RWPE2 (cell line): Measurements from ENCODE around the gene MRPS15.

ENCODE experiments used
- ATAC-seq: fragments of 200-7000 bp; cut with Tn5 transposase; 3 replicates; pipeline ENCODE4 v1.9.1; 2021; ENCODE audit warnings: low read depth
- DNase-seq: peaks from one replicate; pipeline ENCODE4 v3.0.0-alpha.2; 2020; ENCODE audit warnings: low spot score
- H3K27ac ChIP-seq: fragments of 450-650 bp; 2 replicates; pipeline ENCODE4 v1.5.1; 2017; ENCODE audit warnings: mild to moderate bottlenecking; ENCODE audit not compliant: poor library complexity, severe bottlenecking
- H3K27me3 ChIP-seq: fragments of 250-450 bp; sonication (Bioruptor Pico); 2 replicates; pipeline ENCODE4 v1.5.1; 2021; ENCODE audit warnings: mild to moderate bottlenecking, moderate library complexity; ENCODE audit not compliant: insufficient read depth, poor library complexity, severe bottlenecking
- H3K36me3 ChIP-seq: fragments of 250-450 bp; sonication (Bioruptor Pico); 2 replicates; pipeline ENCODE4 v1.5.1; 2020; ENCODE audit warnings: low read depth, mild to moderate bottlenecking, moderate library complexity
- H3K4me1 ChIP-seq: fragments of 250-450 bp; sonication (Bioruptor Pico); 2 replicates; pipeline ENCODE4 v1.5.1; 2021; ENCODE audit warnings: mild to moderate bottlenecking, moderate library complexity; ENCODE audit not compliant: insufficient read depth, poor library complexity, severe bottlenecking
- H3K4me3 ChIP-seq: fragments of 250-450 bp; sonication (Bioruptor Pico); 2 replicates; pipeline ENCODE4 v1.5.1; 2021; ENCODE audit warnings: mild to moderate bottlenecking, moderate library complexity; ENCODE audit not compliant: severe bottlenecking
- H3K9me3 ChIP-seq: fragments of 250-450 bp; sonication (Bioruptor Pico); 2 replicates; pipeline ENCODE4 v1.5.1; 2021; ENCODE audit warnings: mild to moderate bottlenecking, moderate library complexity; ENCODE audit not compliant: severe bottlenecking
- TF ChIP-seq, protein P1 (sequence below): fragments of 450-650 bp; IDR thresholded peaks from one replicate; pipeline ENCODE4 v1.5.1; 2017; ENCODE audit warnings: mild to moderate bottlenecking, moderate library complexity; ENCODE audit not compliant: poor library complexity, severe bottlenecking

The MRPS15 gene

DNA sequence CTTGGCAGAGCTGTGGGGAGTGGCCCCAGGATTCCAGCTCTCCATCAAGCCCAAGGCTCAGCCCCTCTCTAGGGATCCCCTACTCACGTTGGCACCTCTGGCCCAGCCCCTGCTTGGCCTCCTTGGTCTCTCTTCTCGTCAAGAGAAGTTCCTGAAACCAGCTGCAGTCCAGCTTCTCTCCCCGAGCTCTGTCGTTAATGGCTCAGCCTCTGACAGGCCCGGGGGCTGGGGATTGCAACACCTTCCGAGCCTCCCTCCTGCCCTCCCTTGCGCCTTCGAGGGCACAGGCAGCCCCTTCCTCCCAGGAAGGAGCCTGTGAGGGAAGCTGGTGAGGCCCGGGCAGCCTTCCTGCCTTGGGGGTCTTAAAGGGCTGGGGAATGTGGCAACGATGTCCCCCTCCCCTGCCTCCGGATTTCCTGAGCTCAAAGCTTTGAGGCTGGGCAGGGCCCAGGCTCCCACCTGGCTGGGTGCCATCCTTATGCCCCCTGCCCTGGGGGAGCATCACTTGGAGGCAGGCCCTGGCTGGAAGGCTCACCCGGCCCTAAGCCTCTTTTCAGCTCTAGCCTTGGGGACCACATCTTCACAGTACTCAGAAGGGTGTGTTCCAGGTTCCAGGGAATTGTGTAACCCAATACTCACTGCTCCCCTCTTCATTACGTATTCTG lies 18.7 kb upstream of the MRPS15 start, which contains the start of gene CSF3R:
Gene CSF3R (minus strand): TSS at position 190 of the 665 bp plus-strand sequence. CDS start 3,417 bp downstream, outside the sequence.
- Histone ChIP-seq H3K36me3 (no peaks in the 10 kb centered on the region), H3K9me3 (no peaks in the 10 kb centered on the region), H3K4me1 (peaks cover 4% of the 10 kb centered on the region), H3K4me3 (no peak within 1 kb of the TSS), H3K27ac (no peak within 1 kb of the TSS), H3K27me3 (no peaks in the 10 kb centered on the region)
- TF ChIP-seq, protein P1, sequence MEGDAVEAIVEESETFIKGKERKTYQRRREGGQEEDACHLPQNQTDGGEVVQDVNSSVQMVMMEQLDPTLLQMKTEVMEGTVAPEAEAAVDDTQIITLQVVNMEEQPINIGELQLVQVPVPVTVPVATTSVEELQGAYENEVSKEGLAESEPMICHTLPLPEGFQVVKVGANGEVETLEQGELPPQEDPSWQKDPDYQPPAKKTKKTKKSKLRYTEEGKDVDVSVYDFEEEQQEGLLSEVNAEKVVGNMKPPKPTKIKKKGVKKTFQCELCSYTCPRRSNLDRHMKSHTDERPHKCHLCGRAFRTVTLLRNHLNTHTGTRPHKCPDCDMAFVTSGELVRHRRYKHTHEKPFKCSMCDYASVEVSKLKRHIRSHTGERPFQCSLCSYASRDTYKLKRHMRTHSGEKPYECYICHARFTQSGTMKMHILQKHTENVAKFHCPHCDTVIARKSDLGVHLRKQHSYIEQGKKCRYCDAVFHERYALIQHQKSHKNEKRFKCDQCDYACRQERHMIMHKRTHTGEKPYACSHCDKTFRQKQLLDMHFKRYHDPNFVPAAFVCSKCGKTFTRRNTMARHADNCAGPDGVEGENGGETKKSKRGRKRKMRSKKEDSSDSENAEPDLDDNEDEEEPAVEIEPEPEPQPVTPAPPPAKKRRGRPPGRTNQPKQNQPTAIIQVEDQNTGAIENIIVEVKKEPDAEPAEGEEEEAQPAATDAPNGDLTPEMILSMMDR, result no peak
- ATAC-seq (no peak), DNase-seq (no peak)

DNA sequence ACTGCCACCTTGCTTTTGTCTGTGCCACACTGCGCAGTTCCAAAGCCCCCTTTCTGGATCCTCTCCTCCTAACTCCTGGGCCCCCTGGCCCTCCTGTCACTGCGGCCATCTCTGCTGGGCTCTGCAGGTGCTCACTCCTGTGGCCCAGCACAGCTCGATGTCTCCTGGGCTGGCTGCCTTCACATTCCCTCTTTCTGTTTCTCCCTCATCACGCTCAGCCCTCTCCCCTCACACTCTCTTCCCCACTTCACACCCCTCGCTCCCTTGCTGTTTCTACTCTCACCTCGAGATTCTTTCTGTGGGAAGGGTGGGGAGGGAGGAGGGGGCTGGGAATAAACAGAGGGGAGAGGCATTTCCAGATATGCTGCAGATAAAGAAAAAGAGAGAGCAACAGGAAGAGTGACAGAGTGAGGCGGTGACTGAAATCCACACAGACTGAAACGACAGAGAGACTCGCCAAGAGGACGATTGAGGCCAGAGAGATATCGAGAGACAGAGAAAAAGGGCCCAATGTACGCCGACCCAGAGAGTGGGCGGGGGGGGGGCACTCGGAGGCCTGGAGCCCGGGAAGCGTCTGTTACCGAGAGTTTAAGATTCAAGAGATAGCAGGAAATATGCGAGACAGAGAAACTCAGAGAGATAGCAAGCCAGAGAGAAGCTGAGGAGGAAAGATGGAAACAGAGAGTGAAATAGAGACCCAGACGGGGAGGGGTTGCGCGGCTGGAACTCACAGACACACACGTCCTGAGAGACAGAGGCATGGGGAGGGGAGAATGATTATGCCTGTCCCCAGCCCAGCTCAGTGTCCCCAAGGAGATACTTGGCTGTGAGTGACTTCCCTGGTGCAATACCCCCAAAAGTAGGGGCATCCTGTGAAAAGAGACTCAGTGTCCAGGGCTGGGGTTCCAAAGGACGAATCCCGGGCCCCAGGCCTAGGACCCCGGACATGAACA lies 17.9 kb upstream of the MRPS15 start:
- Histone ChIP-seq H3K27me3 (no peaks in the 10 kb centered on the region), H3K36me3 (no peaks in the 10 kb centered on the region), H3K27ac (no peak overlapping the region), H3K9me3 (no peaks in the 10 kb centered on the region), H3K4me1 (peaks cover 4% of the 10 kb centered on the region), H3K4me3 (no peak overlapping the region)
- TF ChIP-seq, protein P1, result no peak
- ATAC-seq (no peak), DNase-seq (no peak)

DNA sequence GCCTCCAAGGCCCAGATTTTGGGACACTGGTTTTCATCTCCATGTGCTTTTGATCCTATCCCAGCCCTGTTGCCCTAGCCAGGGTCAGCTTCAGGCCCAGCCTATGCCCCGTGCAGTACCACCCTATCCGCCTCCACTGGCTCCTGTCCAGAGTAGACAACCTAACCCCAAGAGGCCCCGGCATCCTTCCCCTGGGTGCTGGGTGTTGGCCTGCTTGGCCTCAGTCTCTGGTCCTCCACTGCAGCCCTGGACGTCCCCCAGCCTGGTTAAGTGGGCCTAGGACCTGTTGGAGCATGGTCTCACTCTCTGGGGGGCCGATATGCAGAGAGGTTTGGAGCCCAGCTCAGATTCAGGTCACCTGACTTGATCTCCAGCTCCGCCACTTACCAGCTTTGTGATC lies 16.9 kb upstream of the MRPS15 start:
- no peaks in the 10 kb centered on the region for H3K36me3 ChIP-seq

DNA sequence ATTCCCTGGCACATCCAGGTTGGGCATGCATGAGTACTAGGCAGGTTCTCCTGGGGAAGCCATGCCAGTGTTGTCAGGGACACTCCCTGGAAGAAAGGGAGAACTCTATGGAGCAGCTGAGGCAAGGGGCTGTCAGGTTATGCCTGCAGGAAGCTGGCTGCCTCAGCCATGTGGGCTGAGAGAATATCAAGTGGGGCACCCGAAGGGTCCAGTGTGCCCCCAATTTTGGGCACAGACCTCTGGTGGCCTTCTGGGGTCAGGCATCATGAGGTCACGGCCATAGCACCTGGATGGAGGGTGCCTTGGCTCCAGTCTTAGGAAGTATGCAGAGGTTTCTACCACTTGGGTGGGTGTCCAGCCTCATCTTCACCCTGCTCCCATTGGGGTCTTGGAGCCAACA lies 16.0 kb upstream of the MRPS15 start:
- H3K27me3 ChIP-seq, result no peaks in the 10 kb centered on the region
- no peak overlapping the region for H3K27ac ChIP-seq
- no peaks in the 10 kb centered on the region for H3K9me3 ChIP-seq
- DNase-seq, result no peak
- H3K36me3 ChIP-seq, result no peaks in the 10 kb centered on the region
- ATAC-seq, result no peak
- H3K4me3 ChIP-seq, result no peak overlapping the region
- TF ChIP-seq, protein P1, result no peak
- no peaks in the 10 kb centered on the region for H3K4me1 ChIP-seq

More for the DNA sequence above, 16.9 kb upstream of the MRPS15 start:
- Histone ChIP-seq H3K27ac (no peak overlapping the region), H3K4me1 (no peaks in the 10 kb centered on the region), H3K27me3 (no peaks in the 10 kb centered on the region), H3K4me3 (no peak overlapping the region), H3K9me3 (no peaks in the 10 kb centered on the region)
- TF ChIP-seq, protein P1, result no peak
- DNase-seq (no peak), ATAC-seq (no peak)
